Peyer's patch (tissue), 4 donors: ENCODE measurements around the gene BECN2.

Experiments
- CTCF ChIP-seq, 6 experiments: fragments of 450-650 bp in 4 of 6; fragments of 200-600 bp in 2 of 6; sonication (generic) in 1 of 6; IDR thresholded peaks; one replicate each; pipeline ENCODE4 v1.5.1; 2017 to 2019; ENCODE audit warnings: antibody characterized with exemption in 6 of 6, mild to moderate bottlenecking in 3 of 6, moderate library complexity in 1 of 6
- POLR2A ChIP-seq, 2 donors: fragments of 450-650 bp; IDR thresholded peaks; one replicate each; pipeline ENCODE4 v1.5.1; 2017; ENCODE audit warnings: antibody characterized with exemption in 2 of 2, mild to moderate bottlenecking in 2 of 2, moderate library complexity in 2 of 2

- no peak for TF ChIP-seq CTCF (IDR thresholded peaks at IDR 0.05)
- TF ChIP-seq POLR2A (IDR thresholded peaks at IDR 0.05): no peak
Measured at GRCh38 chr1:241957692-241958494, at the start of gene BECN2.
